GM12891 (cell line): Measurements from ENCODE around the gene IER3.
"Not testable (repeated sequence)": the region's sequence is repeated elsewhere in the genome, so short reads cannot be mapped to it uniquely, and the experiment has no call there.

Experiments
- DNase-seq: peaks from one replicate; pipeline ENCODE4 v3.0.0; 2011; ENCODE audit warnings: low spot score; ENCODE audit not compliant: insufficient read length
- FAIRE-seq: peaks from 2 replicates; lab custom pipeline; 2011; peaks lifted over from hg19 to GRCh38; lab: Jason Lieb, UNC
- PAX5 ChIP-seq: IDR thresholded peaks from 2 replicates; pipeline ENCODE4 v1.6.1; 2011; ENCODE audit warnings: low read length, moderate library complexity, mild to moderate bottlenecking; ENCODE audit not compliant: insufficient read depth, severe bottlenecking
- POLR2A ChIP-seq: IDR thresholded peaks from 2 replicates; pipeline ENCODE4 v1.6.1; 2011; ENCODE audit warnings: low read depth, low read length, control low read depth
- POLR2AphosphoS5 ChIP-seq: IDR thresholded peaks from 2 replicates; pipeline ENCODE4 v1.6.1; 2011; ENCODE audit warnings: low read depth, low read length, control low read depth
- POU2F2 ChIP-seq: IDR thresholded peaks from 2 replicates; pipeline ENCODE4 v1.6.1; 2011; ENCODE audit warnings: low read depth, mild to moderate bottlenecking, control low read depth, low read length, moderate library complexity
- SPI1 ChIP-seq: IDR thresholded peaks from 2 replicates; pipeline ENCODE4 v1.6.1; 2011; ENCODE audit warnings: low read depth, low read length, control low read depth
- TAF1 ChIP-seq: IDR thresholded peaks from 2 replicates; pipeline ENCODE4 v1.6.1; 2011; ENCODE audit warnings: low read depth, low read length, control low read depth

Gene IER3

GRCh38 chr6:30723159-30723842 is 21.0 kb downstream of the IER3 start:
- not testable (repeated sequence) for FAIRE-seq, DNase-seq
- 0 out of 2 replicates have a peak, but pooled peaks have one; percentile 23 for TF ChIP-seq POLR2A

- no peak for DNase-seq
- peak; percentile 76 for FAIRE-seq
- TF ChIP-seq POU2F2 (peak; percentile 41; the same call in 1 of the 2 replicates), PAX5 (no peak), POLR2AphosphoS5 (peak; percentile 55; the same call in 1 of the 2 replicates)
Measured at GRCh38 chr6:30722280-30723112, 21.9 kb downstream of the IER3 start.

GRCh38 chr6:30722025-30722279 is 22.4 kb downstream of the IER3 start:
- DNase-seq, FAIRE-seq: not testable (repeated sequence)

- FAIRE-seq (peak; percentile 90), DNase-seq (peak; percentile 70)
- TF ChIP-seq POLR2AphosphoS5 (peak; percentile 77), TAF1 (no peak), PAX5 (peak; percentile 19), POU2F2 (peak; percentile 72), SPI1 (peak; percentile 70), POLR2A (peak; percentile 78)
Measured at GRCh38 chr6:30721198-30722024, 22.9 kb downstream of the IER3 start.

- TF ChIP-seq PAX5 (no peak), TAF1 (0 out of 2 replicates have a peak, but pooled peaks have one; percentile 21), POU2F2 (no peak)
- DNase-seq (no peak), FAIRE-seq (no peak)
Measured at GRCh38 chr6:30720738-30721197, 23.6 kb downstream of the IER3 start.

- FAIRE-seq: peak; percentile 89
- DNase-seq: peak; percentile 67
- TF ChIP-seq TAF1 (peak; percentile 97), PAX5 (no peak), POLR2A (peak; percentile 87), SPI1 (no peak), POU2F2 (peak; percentile 78; the same call in 1 of the 2 replicates), POLR2AphosphoS5 (peak; percentile 88)
Measured at GRCh38 chr6:30719791-30720737, 24.3 kb downstream of the IER3 start, which contains the start of gene TUBB. TSS of gene TUBB (plus strand) at chr6:30720352. CDS start at chr6:30720507, 155 bp downstream.

GRCh38 chr6:30719356-30719755 is 25.0 kb downstream of the IER3 start:
- TF ChIP-seq POLR2AphosphoS5 (no peak), PAX5 (no peak), TAF1 (no peak), SPI1 (no peak), POLR2A (no peak), POU2F2 (no peak)
- no peak for DNase-seq
- no peak for FAIRE-seq

- FAIRE-seq, DNase-seq: not testable (repeated sequence)
Measured at GRCh38 chr6:30717845-30718720, 26.3 kb downstream of the IER3 start.
